Measurements from ENCODE around the gene ERBB4. TPM values are rescaled to one million over a fixed set of nuclear protein-coding genes. Genes with fewer than 3 reads are reported as not detected.

ERBB4 gene
- polyA plus RNA-seq, 1 of the 3 experiments (the other 2 are of a cell fraction) = 0.05 TPM

- Histone ChIP-seq H3K9ac (no peak overlapping the region), H4K20me1 (ENCODE audit: insufficient read depth) (no peaks in the 10 kb centered on the region), H3K36me3 (replicated peaks in 1 of 2; ENCODE audit: control insufficient read depth in 1 of 2, insufficient read depth in 2 of 2, low read length in 1 of 2) (no peaks in the 10 kb centered on the region), H3K27ac (ENCODE audit: low read depth in 2 of 2, low read length in 1 of 2) (no peak overlapping the region), H3F3A (replicated peaks; ENCODE audit: insufficient read depth) (no peaks in the 10 kb centered on the region), H3K4me1 (ENCODE audit: control insufficient read depth in 1 of 2, insufficient read depth in 2 of 2, low read depth in 1 of 2, low read length in 1 of 2) (peaks cover 0 to 4% of the 10 kb centered on the region in 2 experiments; a peak in 1 of 4 replicates), H2AFZ (ENCODE audit: low read depth) (peak overlapping the region; percentile 32; the same call in 1 of the 2 replicates), H3K4me2 (no peak overlapping the region), H3K4me3 (ENCODE audit: low read depth in 2 of 2, low read length in 1 of 2) (no peak overlapping the region), H3K79me2 (ENCODE audit: insufficient read depth) (no peaks in the 10 kb centered on the region), H3K9me3 (no peaks in the 10 kb centered on the region), H3K27me3 (ENCODE audit: insufficient read depth) (no peaks in the 10 kb centered on the region), H3K9me2 (no peaks in the 10 kb centered on the region)
- POLR2A ChIA-PET = no interaction called here
- WGBS (ENCODE audit: low lambda C conversion rate) = 45% methylated on average over 3 of the region's 3 CpGs
- CTCF ChIA-PET = interaction anchor here (0.8 kb wide), 1 partner anchor 830 kb away, joined by 3 read pairs; no protein-coding TSS in a partner anchor
- no peak for DNase-seq
- TF ChIP-seq ZBTB33 (IDR thresholded peaks at IDR 0.05; ENCODE audit: borderline replicate concordance, low read depth) (no peak), FOSL2 (IDR thresholded peaks at IDR 0.05; ENCODE audit: borderline replicate concordance, low read depth) (no peak), GATA2 (CRISPR knock-in tag; IDR thresholded peaks at IDR 0.05) (no peak), TCF12 (IDR thresholded peaks at IDR 0.05) (no peak), USF2 (IDR thresholded peaks at IDR 0.05; ENCODE audit: borderline replicate concordance, low read depth, low read length) (no peak), EP300 (IDR thresholded peaks at IDR 0.05; ENCODE audit: borderline replicate concordance in 1 of 2, low read depth in 1 of 2, low read length in 1 of 2) (no peak), PBX3 (IDR thresholded peaks at IDR 0.05) (no peak)
These were observed 801.3 kb downstream of the ERBB4 start for GRCh38 chr2:211737282-211737681.

- 85% methylated on average over 2 of the region's 2 CpGs for WGBS (ENCODE audit: low lambda C conversion rate)
- H3K9ac ChIP-seq = no peak overlapping the region
- H3K27me3 ChIP-seq (ENCODE audit: insufficient read depth) = no peaks in the 10 kb centered on the region
- H3K36me3 ChIP-seq (replicated peaks in 1 of 2; ENCODE audit: control insufficient read depth in 1 of 2, insufficient read depth in 2 of 2, low read length in 1 of 2) = peaks cover 0 to 4% of the 10 kb centered on the region in 2 experiments
- no peak overlapping the region for H3K27ac ChIP-seq (ENCODE audit: low read depth in 2 of 2, low read length in 1 of 2)
- no peaks in the 10 kb centered on the region for H4K20me1 ChIP-seq (ENCODE audit: insufficient read depth)
- H3K4me3 ChIP-seq (ENCODE audit: low read depth in 2 of 2, low read length in 1 of 2) = no peak overlapping the region
- ChIA-PET POLR2A (no interaction called here), CTCF (interaction anchor here (1.2 to 1.5 kb wide), 2 partner anchors 15 to 837 kb away, joined by 3 to 7 read pairs; no protein-coding TSS in a partner anchor)
- TF ChIP-seq IRF3 (IDR thresholded peaks at IDR 0.05; ENCODE audit: low read depth, low read length) (no peak), RFX5 (IDR thresholded peaks at IDR 0.05; ENCODE audit: low read length) (no peak), CHD2 (IDR thresholded peaks at IDR 0.05; ENCODE audit: low read length, partially characterized antibody) (no peak), ELF1 (IDR thresholded peaks at IDR 0.05) (no peak), POLR2AphosphoS5 (IDR thresholded peaks at IDR 0.05; ENCODE audit: low read depth, low read length) (no peak), RAD21 (IDR thresholded peaks at IDR 0.05; ENCODE audit: low read length) (no peak), FOXM1 (IDR thresholded peaks at IDR 0.05; ENCODE audit: low read depth) (no peak), TAF1 (IDR thresholded peaks at IDR 0.05; ENCODE audit: borderline replicate concordance, low read depth, low read length) (no peak), FOSL2 (IDR thresholded peaks at IDR 0.05; ENCODE audit: borderline replicate concordance, low read depth) (no peak), EZH2phosphoT487 (IDR thresholded peaks at IDR 0.05; ENCODE audit: borderline replicate concordance, low read depth) (no peak), TEAD4 (IDR thresholded peaks at IDR 0.05; ENCODE audit: borderline replicate concordance, insufficient read depth) (no peak), ZBTB33 (IDR thresholded peaks at IDR 0.05; ENCODE audit: borderline replicate concordance, low read depth) (no peak), SMC3 (IDR thresholded peaks at IDR 0.05; ENCODE audit: low read depth, low read length) (no peak), FOXJ3 (CRISPR knock-in tag; IDR thresholded peaks at IDR 0.05) (no peak), NFIC (IDR thresholded peaks at IDR 0.05; ENCODE audit: borderline replicate concordance) (no peak)
- no peak overlapping the region for H2AFZ ChIP-seq (ENCODE audit: low read depth)
- H3K4me2 ChIP-seq = no peak overlapping the region
- H3F3A ChIP-seq (replicated peaks; ENCODE audit: insufficient read depth) = no peaks in the 10 kb centered on the region
- H3K9me2 ChIP-seq = no peaks in the 10 kb centered on the region
- H3K79me2 ChIP-seq (ENCODE audit: insufficient read depth) = no peaks in the 10 kb centered on the region
- H3K4me1 ChIP-seq (ENCODE audit: control insufficient read depth in 1 of 2, insufficient read depth in 2 of 2, low read depth in 1 of 2, low read length in 1 of 2) = no peaks in the 10 kb centered on the region
- no peaks in the 10 kb centered on the region; the same call in 1 of the 2 replicates for H3K9me3 ChIP-seq
- DNase-seq = no peak
These were observed 808.4 kb downstream of the ERBB4 start for GRCh38 chr2:211730215-211730614.

Measured in SK-N-SH (cell line).